ENCODE data around the gene TBCD.
A peak's percentile ranks its signal among the peaks of the same experiment; 100 is the strongest.

The TBCD gene

GRCh38 chr17:82745524-82745923, 6.3 kb upstream of the TBCD start:
- no peak for TF ChIP-seq CTCF (IDR thresholded peaks at IDR 0.05; ENCODE audit: extremely low read depth, missing control alignments)
- no peak for DNase-seq (ENCODE audit: low spot score)

DNA sequence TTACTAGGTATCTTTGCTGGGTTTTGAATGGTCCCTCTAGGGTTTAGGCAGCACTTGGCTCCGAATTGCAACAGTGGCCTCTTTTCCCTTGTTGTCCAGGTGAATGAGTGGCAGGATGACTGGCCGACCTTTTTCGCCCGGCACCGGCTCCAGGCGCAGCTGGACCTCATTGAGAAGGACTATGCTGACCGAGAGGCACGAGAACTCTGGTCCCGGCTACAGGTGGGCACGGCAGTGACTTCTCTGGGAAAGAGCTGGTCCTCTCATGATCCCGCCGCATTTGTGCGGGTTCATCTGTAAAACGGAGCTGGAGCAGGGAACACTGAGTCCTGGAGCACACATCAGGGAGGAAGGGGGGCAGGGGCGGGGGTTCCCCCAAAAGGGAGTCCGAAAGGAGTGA, 3.1 kb upstream of the TBCD start:
- no peak for DNase-seq (ENCODE audit: low spot score)
- TF ChIP-seq CTCF (IDR thresholded peaks at IDR 0.05; ENCODE audit: extremely low read depth, missing control alignments), result no peak

GRCh38 chr17:82750241-82750908, 1.5 kb upstream of the TBCD start:
- no peak for TF ChIP-seq CTCF (IDR thresholded peaks at IDR 0.05; ENCODE audit: extremely low read depth, missing control alignments)
- no peak for DNase-seq (ENCODE audit: low spot score)

DNA sequence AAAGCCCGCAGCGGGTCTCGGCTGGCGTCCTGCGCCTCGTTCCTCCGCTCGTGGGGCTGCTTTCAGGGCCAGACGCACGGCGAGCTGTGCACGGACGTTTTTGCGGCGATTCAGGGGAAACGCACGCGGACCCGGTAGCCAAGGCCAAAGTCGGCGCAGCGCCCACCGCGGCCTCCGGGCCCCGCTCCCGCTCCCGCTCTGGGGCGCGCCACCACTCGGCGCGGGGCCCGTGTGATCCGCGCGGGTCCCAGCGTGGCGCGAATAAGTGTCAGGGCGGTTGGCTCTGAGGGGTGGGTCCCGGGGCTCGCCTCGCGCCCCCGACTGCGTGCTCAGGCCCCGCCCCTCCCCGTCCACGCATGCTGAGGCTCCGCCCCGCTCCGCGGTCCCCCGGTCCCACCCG, 694 bp upstream of the TBCD start:
- DNase-seq (ENCODE audit: low spot score), result no peak
- no peak for TF ChIP-seq CTCF (IDR thresholded peaks at IDR 0.05; ENCODE audit: extremely low read depth, missing control alignments)

- DNase-seq (ENCODE audit: low spot score), result peak; percentile 73
- no peak for TF ChIP-seq CTCF (IDR thresholded peaks at IDR 0.05; ENCODE audit: extremely low read depth, missing control alignments)
Measured at GRCh38 chr17:82752371-82753200, 721 bp downstream of the TBCD start.

GRCh38 chr17:82753201-82753464, 1.3 kb downstream of the TBCD start:
- DNase-seq (ENCODE audit: low spot score), result no peak
- no peak for TF ChIP-seq CTCF (IDR thresholded peaks at IDR 0.05; ENCODE audit: extremely low read depth, missing control alignments)

DNA sequence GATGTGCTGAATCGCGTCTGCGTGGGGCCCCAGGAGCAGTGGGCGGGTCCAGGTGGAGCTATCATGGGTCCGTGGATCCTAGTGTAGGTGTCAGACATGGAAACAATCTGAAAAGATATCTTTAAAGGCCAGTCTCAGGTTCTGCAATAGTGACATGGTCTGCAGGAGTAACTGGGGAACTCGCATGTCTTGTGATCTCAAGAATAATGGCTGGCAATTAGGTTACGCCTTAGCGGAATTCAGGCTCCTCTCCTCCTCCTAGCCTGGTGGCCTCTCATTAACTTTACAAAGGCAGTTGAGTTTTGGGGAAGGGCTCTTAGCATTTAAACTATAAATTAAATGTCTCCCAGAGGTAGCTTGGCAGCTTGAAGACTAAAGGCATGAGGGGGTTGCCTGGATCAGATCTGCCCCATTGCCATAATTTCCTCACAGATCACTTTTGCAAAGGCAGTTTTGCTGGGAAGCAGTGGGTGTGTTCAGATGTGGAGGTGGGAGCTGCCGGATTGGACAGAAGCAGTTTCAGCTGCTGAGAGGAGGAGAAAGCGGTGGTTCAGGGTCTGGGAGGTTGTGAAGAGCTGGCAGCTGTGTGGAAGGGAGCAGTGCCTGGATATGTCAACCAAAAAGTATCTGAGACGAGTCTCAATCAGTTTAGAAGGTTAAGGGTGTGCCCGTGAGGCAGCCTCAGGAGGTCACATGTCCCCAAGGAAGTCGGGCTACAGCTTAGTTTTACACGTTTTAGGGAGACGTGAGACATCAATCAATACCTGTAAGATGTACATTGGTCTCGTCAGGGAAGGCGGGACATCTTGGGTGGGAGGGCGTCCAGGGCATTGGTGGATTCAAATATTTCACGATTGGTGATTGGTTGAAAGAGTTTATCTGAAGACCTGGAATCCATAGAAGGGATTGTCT, 2.7 kb downstream of the TBCD start:
- DNase-seq (ENCODE audit: low spot score), result no peak
- no peak for TF ChIP-seq CTCF (IDR thresholded peaks at IDR 0.05; ENCODE audit: extremely low read depth, missing control alignments)
